Panc1 (cell line): ENCODE data around the gene KIAA1217. TPM values are rescaled to one million over a fixed set of nuclear protein-coding genes. Genes with fewer than 3 reads are reported as not detected.
A peak's percentile ranks its signal among the peaks of the same experiment; 100 is the strongest.

Source experiments
- ATAC-seq: fragments of 200-7000 bp; cut with Tn5 transposase; 2 replicates; pipeline ENCODE4 v1.9.1; 2020; ENCODE audit warnings: mild to moderate bottlenecking, moderate library complexity
- BruUV-seq: library from RNA; stranded (reverse); fragments of 400-500 nt; replicated peaks from 2 replicates; lab custom pipeline; 2021; lab: Mats Ljungman, UMichigan
- CTCF ChIA-PET: fragments of 300-600 bp; sonication (Branson Sonifier 250); formaldehyde crosslinking; loops from one replicate; lab custom pipeline; 2022; ENCODE audit warnings: antibody characterized with exemption; lab: Charles Lee
- POLR2A ChIA-PET: fragments of 300-600 bp; sonication (Branson Sonifier 250); formaldehyde crosslinking; loops from one replicate; lab custom pipeline; 2022; ENCODE audit warnings: antibody characterized with exemption; lab: Charles Lee
- DNase-seq: peaks from one replicate; pipeline ENCODE4 v3.0.0-alpha.2; 2010; ENCODE audit warnings: low read depth, low spot score
- H3K27ac ChIP-seq: 2 replicates; pipeline ENCODE4 v1.5.1; 2011; ENCODE audit warnings: mild to moderate bottlenecking, low read length, inconsistent platforms
- H3K27me3 ChIP-seq: fragments of 200-500 bp; sonication (Bioruptor generic); 2 replicates; pipeline ENCODE4 v1.6.0; 2014; ENCODE audit warnings: low read length, inconsistent platforms; ENCODE audit not compliant: control insufficient read depth, insufficient read depth
- H3K36me3 ChIP-seq: fragments of 200-500 bp; sonication (Bioruptor generic); 2 replicates; pipeline ENCODE4 v1.5.1; 2014; ENCODE audit warnings: inconsistent platforms, mild to moderate bottlenecking, low read length, moderate library complexity; ENCODE audit not compliant: control insufficient read depth, insufficient read depth
- H3K4me1 ChIP-seq: 2 replicates; pipeline ENCODE4 v1.5.1; 2011; ENCODE audit warnings: inconsistent platforms, mild to moderate bottlenecking, low read length, moderate library complexity; ENCODE audit not compliant: control insufficient read depth, insufficient read depth
- H3K4me3 ChIP-seq, 2 experiments: 2 replicates each; pipeline ENCODE4 v1.5.1; 2011 to 2012; ENCODE audit warnings: low read depth in 2 of 2, low read length in 2 of 2, mild to moderate bottlenecking in 2 of 2, inconsistent platforms in 1 of 2, moderate library complexity in 1 of 2
- H3K9me3 ChIP-seq: fragments of 200-500 bp; sonication (Bioruptor generic); 2 replicates; pipeline ENCODE4 v1.5.1; 2014; ENCODE audit warnings: low read depth, mild to moderate bottlenecking, inconsistent platforms, low read length, moderate library complexity; ENCODE audit not compliant: control insufficient read depth, insufficient read depth
- POLR2AphosphoS5 ChIP-seq: IDR thresholded peaks from 2 replicates; pipeline ENCODE4 v1.6.1; 2012; ENCODE audit warnings: mild to moderate bottlenecking, low read depth, low read length, moderate library complexity
- REST ChIP-seq, 2 experiments: IDR thresholded peaks; 2 replicates each; pipeline ENCODE4 v1.6.1; 2011 to 2012; ENCODE audit warnings: low read depth in 2 of 2, control low read depth in 1 of 2, low read length in 1 of 2, mild to moderate bottlenecking in 1 of 2, moderate library complexity in 1 of 2; ENCODE audit not compliant: insufficient read depth in 1 of 2
- SIN3A ChIP-seq: IDR thresholded peaks from 2 replicates; pipeline ENCODE4 v1.6.1; 2012; ENCODE audit warnings: low read depth, mild to moderate bottlenecking, low read length, moderate library complexity, borderline replicate concordance; ENCODE audit not compliant: insufficient read depth
- TCF7L2 ChIP-seq: IDR thresholded peaks from 2 replicates; pipeline ENCODE4 v1.6.1; 2011; ENCODE audit warnings: mild to moderate bottlenecking, low read depth, low read length, inconsistent platforms
- in situ Hi-C: cut with HindIII; loops from 2 replicates; pipeline ENCODE4 v1.10.0; 2016; ENCODE audit warnings: low sequenced_read_pairs, low pct_unique_long_range_greater_than_20kb
- intact Hi-C: fragments of 100-400 bp; cut with micrococcal nuclease; formaldehyde crosslinking; loops from one replicate; pipeline ENCODE4 v1.10.0; 2022; ENCODE audit not compliant: unreplicated experiment
- total RNA-seq: library from RNA; stranded (reverse); gene quantifications from one replicate; pipeline ENCODE4 v1.2.1, GENCODE V29; 2021; ENCODE audit not compliant: unreplicated experiment
- TF ChIP-seq, protein P1 (sequence below): fragments of 450-650 bp; IDR thresholded peaks from 2 replicates; pipeline ENCODE4 v1.5.1; 2017; ENCODE audit warnings: mild to moderate bottlenecking

The KIAA1217 gene
- total RNA-seq, 1 experiment from 2014 or later, result 11.6 TPM

DNA sequence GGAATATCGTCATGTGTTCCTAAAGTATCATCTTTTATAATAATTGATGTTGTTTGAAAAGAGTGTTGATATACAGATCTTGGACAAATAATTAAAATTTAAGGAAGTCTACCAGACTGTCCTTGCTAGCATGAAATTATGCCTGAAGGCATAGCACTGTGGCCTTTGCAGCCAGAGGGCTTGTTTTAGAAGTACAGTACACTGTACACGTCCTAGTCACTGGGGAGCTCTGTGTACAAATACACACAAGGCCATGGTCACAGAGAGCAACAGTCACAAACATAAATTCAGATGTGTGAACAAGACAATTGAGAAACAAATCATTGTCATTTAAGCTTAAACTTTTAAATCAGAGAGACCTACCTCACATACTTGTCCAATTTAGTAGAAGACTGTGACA, 133.0 kb downstream of the KIAA1217 start:
- ATAC-seq, result no peak
- in situ Hi-C loops, result no loop called here
- DNase-seq, result no peak
- intact Hi-C loops, result no loop called here
- Histone ChIP-seq H3K27me3 (no peaks in the 10 kb centered on the region), H3K36me3 (no peaks in the 10 kb centered on the region), H3K9me3 (no peaks in the 10 kb centered on the region), H3K4me3 (no peak overlapping the region), H3K4me1 (peaks cover 4% of the 10 kb centered on the region; the same call in 1 of the 2 replicates), H3K27ac (no peak overlapping the region)
- BruUV-seq, result no TSS peak
- TF ChIP-seq REST (IDR thresholded peaks at IDR 0.05; ENCODE audit: insufficient read depth in 1 of 2, low read depth in 2 of 2, low read length in 1 of 2) (no peak), POLR2AphosphoS5 (no peak), SIN3A (no peak), TCF7L2 (no peak)
- TF ChIP-seq, protein P1, sequence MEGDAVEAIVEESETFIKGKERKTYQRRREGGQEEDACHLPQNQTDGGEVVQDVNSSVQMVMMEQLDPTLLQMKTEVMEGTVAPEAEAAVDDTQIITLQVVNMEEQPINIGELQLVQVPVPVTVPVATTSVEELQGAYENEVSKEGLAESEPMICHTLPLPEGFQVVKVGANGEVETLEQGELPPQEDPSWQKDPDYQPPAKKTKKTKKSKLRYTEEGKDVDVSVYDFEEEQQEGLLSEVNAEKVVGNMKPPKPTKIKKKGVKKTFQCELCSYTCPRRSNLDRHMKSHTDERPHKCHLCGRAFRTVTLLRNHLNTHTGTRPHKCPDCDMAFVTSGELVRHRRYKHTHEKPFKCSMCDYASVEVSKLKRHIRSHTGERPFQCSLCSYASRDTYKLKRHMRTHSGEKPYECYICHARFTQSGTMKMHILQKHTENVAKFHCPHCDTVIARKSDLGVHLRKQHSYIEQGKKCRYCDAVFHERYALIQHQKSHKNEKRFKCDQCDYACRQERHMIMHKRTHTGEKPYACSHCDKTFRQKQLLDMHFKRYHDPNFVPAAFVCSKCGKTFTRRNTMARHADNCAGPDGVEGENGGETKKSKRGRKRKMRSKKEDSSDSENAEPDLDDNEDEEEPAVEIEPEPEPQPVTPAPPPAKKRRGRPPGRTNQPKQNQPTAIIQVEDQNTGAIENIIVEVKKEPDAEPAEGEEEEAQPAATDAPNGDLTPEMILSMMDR, result no peak
- CTCF ChIA-PET, result no interaction called here
- POLR2A ChIA-PET, result no interaction called here

- Histone ChIP-seq H3K9me3 (no peaks in the 10 kb centered on the region), H3K4me1 (peaks cover 4% of the 10 kb centered on the region; the same call in 1 of the 2 replicates), H3K27ac (peak overlapping the region; percentile 35; the same call in 1 of the 2 replicates), H3K4me3 (no peak overlapping the region), H3K27me3 (no peaks in the 10 kb centered on the region), H3K36me3 (no peaks in the 10 kb centered on the region)
- ChIA-PET POLR2A (no interaction called here), CTCF (interaction anchor here (0.6 kb wide), 1 partner anchor 375 kb away, joined by 3 read pairs; no protein-coding TSS in a partner anchor)
- no TSS peak for BruUV-seq
- no peak for DNase-seq
- intact Hi-C loops, result no loop called here
- no peak for TF ChIP-seq SIN3A
- no peak for TF ChIP-seq REST (IDR thresholded peaks at IDR 0.05; ENCODE audit: insufficient read depth in 1 of 2, low read depth in 2 of 2, low read length in 1 of 2)
- no peak for ATAC-seq
- in situ Hi-C loops, result no loop called here
Observed at GRCh38 chr10:24343686-24344085, 134.7 kb downstream of the KIAA1217 start.
